Lower lobe of right lung (tissue), 2 donors: ENCODE measurements around the gene JAG1. TPM values are rescaled to one million over a fixed set of nuclear protein-coding genes. Genes with fewer than 3 reads are reported as not detected.

ENCODE experiments used
- ATAC-seq, 2 donors: fragments of 200-7000 bp; cut with Tn5 transposase; one replicate each; pipeline ENCODE4 v1.9.1; 2020 to 2022; ENCODE audit warnings: mild to moderate bottlenecking in 2 of 2, moderate library complexity in 2 of 2
- DNase-seq: peaks from one replicate; pipeline ENCODE4 v3.0.0-alpha.2; 2020
- H3K27ac ChIP-seq: fragments of 200-600 bp; one replicate; pipeline ENCODE4 v1.8.0; 2022
- H3K27me3 ChIP-seq: fragments of 200-600 bp; one replicate; pipeline ENCODE4 v1.8.0; 2022; ENCODE audit warnings: low read depth
- H3K36me3 ChIP-seq: fragments of 200-600 bp; one replicate; pipeline ENCODE4 v1.8.0; 2022; ENCODE audit warnings: mild to moderate bottlenecking
- H3K4me1 ChIP-seq: fragments of 200-600 bp; one replicate; pipeline ENCODE4 v1.8.0; 2022
- H3K4me3 ChIP-seq: fragments of 200-600 bp; one replicate; pipeline ENCODE4 v1.8.0; 2022; ENCODE audit warnings: mild to moderate bottlenecking
- H3K9me3 ChIP-seq: fragments of 200-600 bp; one replicate; pipeline ENCODE4 v1.8.0; 2022
- CTCF ChIP-seq: fragments of 200-600 bp; IDR thresholded peaks from one replicate; pipeline ENCODE4 v1.8.0; 2022; ENCODE audit warnings: antibody characterized with exemption, mild to moderate bottlenecking
- intact Hi-C: fragments of 100-400 bp; cut with DNase I; formaldehyde crosslinking; loops from one replicate; pipeline ENCODE4 v1.11.0; 2022
- total RNA-seq: library from RNA; stranded (reverse); fragmentation: NEBNext Ultra II Directional; extraction: Animal tissue kit (Norgen Biotek cat#: 25700); gene quantifications from one replicate; pipeline ENCODE4 v1.2.1, GENCODE V29; 2021
- donor health status: DM: no; HTN: yes; CAD: no; lungs with severe emphysema.

The JAG1 gene
- total RNA-seq, 1 donor from 2014 or later, result 60.1 TPM

- Histone ChIP-seq H3K4me1 (peaks cover 64% of the 10 kb centered on the region), H3K9me3 (no peaks in the 10 kb centered on the region), H3K4me3 (peak overlapping the region; percentile 27), H3K27ac (peak overlapping the region; percentile 49), H3K36me3 (peaks cover 48% of the 10 kb centered on the region), H3K27me3 (no peaks in the 10 kb centered on the region)
- DNase-seq (peak; percentile 67), ATAC-seq (no peak)
- intact Hi-C loops, result no loop called here
- no peak for TF ChIP-seq CTCF
These were observed 6.8 kb downstream of the JAG1 start for GRCh38 chr20:10667077-10667401.

GRCh38 chr20:10666221-10667076 is 7.3 kb downstream of the JAG1 start:
- peak overlapping the region; percentile 27 for H3K4me3 ChIP-seq
- no peak for DNase-seq

GRCh38 chr20:10665791-10666190 is 8.0 kb downstream of the JAG1 start:
- no peak for TF ChIP-seq CTCF

More at GRCh38 chr20:10666221-10667076, 7.3 kb downstream of the JAG1 start:
- no peak for TF ChIP-seq CTCF
- peaks cover 68% of the 10 kb centered on the region for H3K4me1 ChIP-seq
- no peak for ATAC-seq
- peaks cover 54% of the 10 kb centered on the region for H3K36me3 ChIP-seq
- no peaks in the 10 kb centered on the region for H3K9me3 ChIP-seq
- no peaks in the 10 kb centered on the region for H3K27me3 ChIP-seq
- intact Hi-C loops, result no loop called here
- H3K27ac ChIP-seq, result peak overlapping the region; percentile 49

GRCh38 chr20:10665027-10665561 is 8.7 kb downstream of the JAG1 start:
- peaks cover 79% of the 10 kb centered on the region for H3K4me1 ChIP-seq
- no peaks in the 10 kb centered on the region for H3K9me3 ChIP-seq
- ATAC-seq (no peak), DNase-seq (no peak)
- peak overlapping the region; percentile 49 for H3K27ac ChIP-seq
- no peaks in the 10 kb centered on the region for H3K27me3 ChIP-seq
- intact Hi-C loops, result no loop called here
- H3K4me3 ChIP-seq, result peak overlapping the region; percentile 7
- peaks cover 67% of the 10 kb centered on the region for H3K36me3 ChIP-seq
- no peak for TF ChIP-seq CTCF

More at GRCh38 chr20:10665791-10666190, 8.0 kb downstream of the JAG1 start:
- no peaks in the 10 kb centered on the region for H3K27me3 ChIP-seq
- intact Hi-C loops, result no loop called here
- H3K36me3 ChIP-seq, result peaks cover 60% of the 10 kb centered on the region
- no peaks in the 10 kb centered on the region for H3K9me3 ChIP-seq
- H3K27ac ChIP-seq, result peak overlapping the region; percentile 49
- no peak overlapping the region for H3K4me3 ChIP-seq
- H3K4me1 ChIP-seq, result peaks cover 74% of the 10 kb centered on the region
- no peak for DNase-seq
- ATAC-seq, result no peak

- intact Hi-C loops, result no loop called here
- H3K4me3 ChIP-seq, result no peak overlapping the region
- H3K36me3 ChIP-seq, result peaks cover 75% of the 10 kb centered on the region
- no peaks in the 10 kb centered on the region for H3K27me3 ChIP-seq
- TF ChIP-seq CTCF, result no peak
- peaks cover 73% of the 10 kb centered on the region for H3K4me1 ChIP-seq
- DNase-seq (no peak), ATAC-seq (no peak)
- H3K27ac ChIP-seq, result no peak overlapping the region
- no peaks in the 10 kb centered on the region for H3K9me3 ChIP-seq
These were observed 10.0 kb downstream of the JAG1 start for GRCh38 chr20:10663756-10664155.
